LNCAP (cell line): Measurements from ENCODE around the gene RNF5.

ENCODE experiments used
- CTCF ChIP-seq: fragments of 450-650 bp; IDR thresholded peaks from 2 replicates; pipeline ENCODE4 v1.5.1; 2017; ENCODE audit warnings: mild to moderate bottlenecking

The RNF5 gene

GRCh38 chr6:32175711-32176475 is 2.3 kb upstream of the RNF5 start, which contains the start of gene AGPAT1:
Gene AGPAT1 (minus strand): TSS chr6:32176084. CDS start chr6:32171496, 4,588 bp downstream.
- TF ChIP-seq CTCF: no peak

GRCh38 chr6:32176476-32177182 is 1.6 kb upstream of the RNF5 start:
- TF ChIP-seq CTCF: no peak

- no peak for TF ChIP-seq CTCF
These were observed 920 bp upstream of the RNF5 start for GRCh38 chr6:32177183-32177787.

DNA sequence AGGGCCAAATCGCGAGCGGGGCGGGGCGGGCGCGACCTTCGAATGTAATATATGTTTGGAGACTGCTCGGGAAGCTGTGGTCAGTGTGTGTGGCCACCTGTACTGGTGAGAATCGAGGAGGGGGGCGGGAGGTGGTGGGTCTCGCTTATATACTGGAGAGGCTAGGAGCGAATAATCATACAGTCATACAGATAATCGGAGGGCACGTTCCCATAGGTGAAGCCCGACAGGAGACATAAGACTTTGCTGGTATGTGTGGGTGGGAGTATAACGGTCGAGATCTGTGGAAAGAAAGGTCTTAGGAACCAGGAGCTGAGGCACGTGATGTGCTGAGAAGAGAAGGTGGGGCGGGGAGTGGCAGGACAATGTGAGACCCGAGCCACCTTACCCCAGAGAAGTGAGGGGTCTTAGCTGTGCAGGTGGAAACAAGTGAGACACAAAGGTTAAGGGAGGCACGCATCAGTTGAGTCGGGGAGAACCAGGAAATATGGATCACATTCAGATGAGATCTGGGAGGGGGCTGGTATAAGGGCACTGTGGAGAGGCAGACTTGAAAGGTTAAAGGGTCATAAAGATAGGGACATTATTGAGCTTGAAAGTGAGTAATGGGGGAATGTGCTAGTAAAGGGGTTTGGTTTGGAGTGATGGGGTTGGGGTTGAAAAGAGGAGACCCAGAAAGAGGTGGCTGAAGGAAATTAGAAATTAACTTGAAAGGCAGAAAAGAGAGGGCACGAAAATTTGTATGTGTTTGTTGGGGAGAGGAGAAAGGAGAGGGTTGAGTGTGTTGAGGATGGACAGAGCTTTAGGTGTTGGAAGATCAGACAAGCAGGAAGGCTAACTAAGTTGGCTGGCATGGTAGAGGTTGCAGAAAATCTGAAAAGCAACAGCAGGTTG is 589 bp downstream of the RNF5 start:
- no peak for TF ChIP-seq CTCF

GRCh38 chr6:32179766-32180405 is 1.7 kb downstream of the RNF5 start:
- TF ChIP-seq CTCF: no peak

GRCh38 chr6:32181148-32181702 is 3.0 kb downstream of the RNF5 start:
- no peak for TF ChIP-seq CTCF
